ENCODE measurements around the gene KCNJ1. TPM values are rescaled to one million over a fixed set of nuclear protein-coding genes. Genes with fewer than 3 reads are reported as not detected.

KCNJ1 gene
- total RNA-seq, 1 donor: not detected

GRCh38 chr11:128906185-128907050 is 39.3 kb upstream of the KCNJ1 start:
- no peak for TF ChIP-seq CTCF (IDR thresholded peaks at IDR 0.05; ENCODE audit: insufficient read depth, low read length)
- DNase-seq (ENCODE audit: low read depth): no peak
- H3K4me3 ChIP-seq (ENCODE audit: low read depth, low read length): no peak overlapping the region

GRCh38 chr11:128905345-128906184 is 38.5 kb upstream of the KCNJ1 start:
- DNase-seq (ENCODE audit: low read depth): no peak
- peak; percentile 44 for TF ChIP-seq CTCF (IDR thresholded peaks at IDR 0.05; ENCODE audit: insufficient read depth, low read length)
- H3K4me3 ChIP-seq (ENCODE audit: low read depth, low read length): peak overlapping the region; percentile 68

GRCh38 chr11:128904656-128905344 is 37.7 kb upstream of the KCNJ1 start:
- H3K4me3 ChIP-seq (ENCODE audit: low read depth, low read length): peak overlapping the region; percentile 68
- peak; percentile 40 for DNase-seq (ENCODE audit: low read depth)
- TF ChIP-seq CTCF (IDR thresholded peaks at IDR 0.05; ENCODE audit: insufficient read depth, low read length): no peak

- DNase-seq (ENCODE audit: low read depth): no peak
- no peak overlapping the region for H3K4me3 ChIP-seq (ENCODE audit: low read depth, low read length)
- no peak for TF ChIP-seq CTCF (IDR thresholded peaks at IDR 0.05; ENCODE audit: insufficient read depth, low read length)
Measured at GRCh38 chr11:128904303-128904655, 37.2 kb upstream of the KCNJ1 start.

- TF ChIP-seq CTCF (IDR thresholded peaks at IDR 0.05; ENCODE audit: insufficient read depth, low read length): no peak
- H3K4me3 ChIP-seq (ENCODE audit: low read depth, low read length): no peak overlapping the region
- no peak for DNase-seq (ENCODE audit: low read depth)
Measured at GRCh38 chr11:128903248-128904061, 36.4 kb upstream of the KCNJ1 start.
